Mucosa of descending colon (tissue), 3 donors: Measurements from ENCODE around the gene SCCPDH. TPM values are rescaled to one million over a fixed set of nuclear protein-coding genes. Genes with fewer than 3 reads are reported as not detected.
A peak's percentile ranks its signal among the peaks of the same experiment; 100 is the strongest.

Experiments
- ATAC-seq: fragments of 200-7000 bp; cut with Tn5 transposase; one replicate; pipeline ENCODE4 v1.9.1; 2020; ENCODE audit warnings: mild to moderate bottlenecking, moderate library complexity
- DNase-seq, 3 donors: peaks; one replicate each; pipeline ENCODE4 v3.0.0-alpha.2; 2020
- H3K36me3 ChIP-seq: fragments of 200-600 bp; one replicate; pipeline ENCODE4 v1.8.0; 2021; ENCODE audit warnings: low read depth, mild to moderate bottlenecking
- H3K4me1 ChIP-seq: fragments of 200-600 bp; one replicate; pipeline ENCODE4 v1.8.0; 2021; ENCODE audit warnings: low read depth, mild to moderate bottlenecking
- H3K4me3 ChIP-seq: fragments of 200-600 bp; one replicate; pipeline ENCODE4 v1.8.0; 2021; ENCODE audit warnings: mild to moderate bottlenecking
- H3K9me3 ChIP-seq: fragments of 200-600 bp; one replicate; pipeline ENCODE4 v1.8.0; 2021; ENCODE audit warnings: mild to moderate bottlenecking
- CTCF ChIP-seq: fragments of 200-600 bp; IDR thresholded peaks from one replicate; pipeline ENCODE4 v1.8.0; 2022; ENCODE audit warnings: antibody characterized with exemption, mild to moderate bottlenecking
- intact Hi-C, 2 donors: fragments of 100-400 bp; cut with DNase I in 1 of 2; cut with micrococcal nuclease in 1 of 2; formaldehyde crosslinking; loops; one replicate each; pipeline versions ENCODE4 v1.11.0 to v1.11.1; 2022; cut with DNase I, micrococcal nuclease
- long read RNA-seq, 2 donors: library from polyadenylated mRNA; unstranded; transcript quantifications; one replicate each; pipeline ENCODE4 v2.0.0, GENCODE V29; 2019 to 2021
- total RNA-seq, 3 donors: library from RNA; stranded (reverse); fragmentation: NEBNext Ultra II Directional in 2 of 3; extraction: Animal tissue kit (Norgen Biotek cat#: 25700) in 2 of 3; gene quantifications; one replicate each; pipeline versions ENCODE4 v1.2.1 to v1.2.4, GENCODE V29; 2021 to 2023
- donor health status: DM: no; HTN: no; CAD: no; lungs with moderate emphysema.
- donor health status: DM: no; HTN: no; CAD: no.
- donor health status: DM: no; HTN: yes; CAD: no.

SCCPDH gene
- 10 to 100 TPM; 15.5 to 31.5 (median 27.5) TPM for total RNA-seq
- long read RNA-seq, donor 1, transcript SCCPDH-201 (12 exons, 2,503 nt) = major isoform, 69 of 76 reads
- long read RNA-seq, donor 1, partial matches to known transcripts = 2 of 76 reads
- long read RNA-seq, donor 1, other reads (novel, unspliced or antisense) = 5 of 76 reads
- long read RNA-seq, donor 2, transcript SCCPDH-201 (12 exons, 2,503 nt) = major isoform, 54 of 57 reads
- long read RNA-seq, donor 2, partial matches to known transcripts = 1 of 57 reads
- long read RNA-seq, donor 2, other reads (novel, unspliced or antisense) = 2 of 57 reads

- peak; percentile 67 to 83 (median 82) for DNase-seq
- H3K9me3 ChIP-seq = peaks cover 11% of the 10 kb centered on the region
- H3K36me3 ChIP-seq = peaks cover 4% of the 10 kb centered on the region
- intact Hi-C loops = no loop called here
- peak within 1 kb of the TSS; percentile 59 for H3K4me3 ChIP-seq
- peaks cover 3% of the 10 kb centered on the region for H3K4me1 ChIP-seq
- no peak for TF ChIP-seq CTCF
- ATAC-seq = peak; percentile 95
Measured at GRCh38 chr1:246724016-246724730, at the start of gene SCCPDH. TSS of gene SCCPDH (plus strand) at chr1:246724409. CDS start at chr1:246724423, 14 bp downstream.

GRCh38 chr1:246677842-246678241 is 46.4 kb upstream of the SCCPDH start:
- H3K36me3 ChIP-seq = no peaks in the 10 kb centered on the region
- ATAC-seq (peak; percentile 95), DNase-seq (peak in 1 of 3 donors; percentile 77)
- no peak for TF ChIP-seq CTCF
- intact Hi-C loops = no loop called here
- no peaks in the 10 kb centered on the region for H3K9me3 ChIP-seq
- H3K4me1 ChIP-seq = peaks cover 29% of the 10 kb centered on the region
- H3K4me3 ChIP-seq = no peak overlapping the region

- no peak for ATAC-seq
- Histone ChIP-seq H3K9me3 (no peaks in the 10 kb centered on the region), H3K36me3 (no peaks in the 10 kb centered on the region), H3K4me1 (peaks cover 29% of the 10 kb centered on the region), H3K4me3 (no peak overlapping the region)
- no peak for DNase-seq
- intact Hi-C loops = no loop called here
- TF ChIP-seq CTCF = no peak
Measured at GRCh38 chr1:246678816-246679793, 45.1 kb upstream of the SCCPDH start.

- DNase-seq (no peak), ATAC-seq (no peak)
- H3K9me3 ChIP-seq = no peaks in the 10 kb centered on the region
- H3K36me3 ChIP-seq = no peaks in the 10 kb centered on the region
- intact Hi-C loops = no loop called here
- H3K4me3 ChIP-seq = no peak overlapping the region
- peaks cover 29% of the 10 kb centered on the region for H3K4me1 ChIP-seq
- no peak for TF ChIP-seq CTCF
Measured at GRCh38 chr1:246679794-246680177, 44.4 kb upstream of the SCCPDH start.

GRCh38 chr1:246680190-246680589 is 44.0 kb upstream of the SCCPDH start:
- DNase-seq (no peak), ATAC-seq (no peak)
- no peaks in the 10 kb centered on the region for H3K9me3 ChIP-seq
- intact Hi-C loops = no loop called here
- H3K36me3 ChIP-seq = no peaks in the 10 kb centered on the region
- TF ChIP-seq CTCF = no peak
- peaks cover 29% of the 10 kb centered on the region for H3K4me1 ChIP-seq
- no peak overlapping the region for H3K4me3 ChIP-seq
